DOHH2 (cell line): ENCODE data around the gene TSEN2.

Experiments used
- EZH2phosphoT487 ChIP-seq: fragments of 200-600 bp; sonication (generic); IDR thresholded peaks from 2 replicates; pipeline ENCODE4 v1.6.1; 2017; ENCODE audit warnings: borderline replicate concordance, mild to moderate bottlenecking, antibody characterized with exemption, low read length, moderate library complexity, mixed read lengths
- TF ChIP-seq, protein P1 (sequence below): fragments of 200-600 bp; sonication (generic); IDR thresholded peaks from one replicate; pipeline ENCODE4 v1.5.1; 2014; ENCODE audit warnings: antibody characterized with exemption, mild to moderate bottlenecking, low read depth, low read length; ENCODE audit not compliant: poor library complexity, severe bottlenecking

GRCh38 chr3:12522721-12523120 is 38.4 kb downstream of the TSEN2 start:
- TF ChIP-seq, protein P1, sequence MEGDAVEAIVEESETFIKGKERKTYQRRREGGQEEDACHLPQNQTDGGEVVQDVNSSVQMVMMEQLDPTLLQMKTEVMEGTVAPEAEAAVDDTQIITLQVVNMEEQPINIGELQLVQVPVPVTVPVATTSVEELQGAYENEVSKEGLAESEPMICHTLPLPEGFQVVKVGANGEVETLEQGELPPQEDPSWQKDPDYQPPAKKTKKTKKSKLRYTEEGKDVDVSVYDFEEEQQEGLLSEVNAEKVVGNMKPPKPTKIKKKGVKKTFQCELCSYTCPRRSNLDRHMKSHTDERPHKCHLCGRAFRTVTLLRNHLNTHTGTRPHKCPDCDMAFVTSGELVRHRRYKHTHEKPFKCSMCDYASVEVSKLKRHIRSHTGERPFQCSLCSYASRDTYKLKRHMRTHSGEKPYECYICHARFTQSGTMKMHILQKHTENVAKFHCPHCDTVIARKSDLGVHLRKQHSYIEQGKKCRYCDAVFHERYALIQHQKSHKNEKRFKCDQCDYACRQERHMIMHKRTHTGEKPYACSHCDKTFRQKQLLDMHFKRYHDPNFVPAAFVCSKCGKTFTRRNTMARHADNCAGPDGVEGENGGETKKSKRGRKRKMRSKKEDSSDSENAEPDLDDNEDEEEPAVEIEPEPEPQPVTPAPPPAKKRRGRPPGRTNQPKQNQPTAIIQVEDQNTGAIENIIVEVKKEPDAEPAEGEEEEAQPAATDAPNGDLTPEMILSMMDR, result no peak
- no peak for TF ChIP-seq EZH2phosphoT487
